ENCODE data around the gene PRELID1. TPM values are rescaled to one million over a fixed set of nuclear protein-coding genes. Genes with fewer than 3 reads are reported as not detected.
"Not testable (repeated sequence)": the region's sequence is repeated elsewhere in the genome, so short reads cannot be mapped to it uniquely, and the experiment has no call there.

PRELID1 gene, protein sequence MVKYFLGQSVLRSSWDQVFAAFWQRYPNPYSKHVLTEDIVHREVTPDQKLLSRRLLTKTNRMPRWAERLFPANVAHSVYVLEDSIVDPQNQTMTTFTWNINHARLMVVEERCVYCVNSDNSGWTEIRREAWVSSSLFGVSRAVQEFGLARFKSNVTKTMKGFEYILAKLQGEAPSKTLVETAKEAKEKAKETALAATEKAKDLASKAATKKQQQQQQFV
- 223 and 229 TPM in 2 replicates for total RNA-seq

DNA sequence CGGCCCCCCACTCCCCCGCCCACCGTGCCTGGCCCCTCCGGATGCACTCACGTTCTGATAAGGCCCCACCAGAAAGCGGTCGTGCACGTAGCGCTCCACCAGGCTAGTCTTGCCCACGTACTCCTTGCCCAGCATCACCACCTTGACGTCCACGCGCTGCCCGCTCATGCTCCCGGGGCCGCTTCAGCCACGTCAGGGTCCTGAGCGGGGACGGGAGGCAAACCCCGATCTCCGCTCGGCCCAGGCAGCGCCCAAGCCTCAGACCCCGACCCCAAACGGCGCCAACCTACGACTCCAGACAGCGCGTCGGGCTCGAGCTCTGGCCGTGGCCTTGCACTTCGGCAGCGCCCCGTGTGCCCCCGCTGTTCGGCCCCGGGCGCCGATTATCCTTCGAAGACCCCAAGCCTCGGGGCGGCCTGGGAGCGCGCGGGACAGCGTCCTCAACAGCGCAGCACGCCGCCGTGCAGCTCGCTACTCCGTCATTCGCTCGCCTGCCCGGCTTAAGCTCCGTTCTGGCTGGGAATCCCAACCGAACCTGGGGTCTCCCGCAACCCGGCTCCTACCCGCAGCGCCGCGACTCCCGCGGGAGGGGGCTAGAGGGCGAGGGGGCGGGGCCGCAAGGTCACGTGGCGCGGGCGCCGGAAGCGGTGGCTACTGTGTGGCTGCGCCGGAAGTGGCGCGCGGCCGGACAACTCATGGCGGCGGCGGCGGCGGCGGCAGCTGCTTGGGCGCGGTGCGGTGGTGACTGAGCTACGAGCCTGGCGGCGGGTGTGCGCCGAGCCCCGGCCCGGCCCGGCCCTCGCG lies at the start of gene PRELID1, which contains the start of gene RAB24:
Gene PRELID1 (plus strand): TSS at position 679 of the 804 bp plus-strand sequence. CDS start 187 bp downstream, outside the sequence.
Gene RAB24 (minus strand): TSS at position 599 of the 804 bp plus-strand sequence. CDS start 431 bp downstream, at position 168.
- intact Hi-C loops (cut with micrococcal nuclease): loop anchor here (1.0 to 5.0 kb wide), 3 partner anchors 9 to 296 kb away; partner anchors contain the start of genes NSD1 and UIMC1
- no peaks in the 10 kb centered on the region for H3K27me3 Mint-ChIP-seq (ENCODE audit: low read depth)
- no peaks in the 10 kb centered on the region for H3K9me3 Mint-ChIP-seq
- peak; percentile 86 for DNase-seq (ENCODE audit: low spot score)
- H3K27ac Mint-ChIP-seq: peak within 1 kb of the TSS; percentile 87
- peaks cover 56% of the 10 kb centered on the region for H3K4me1 Mint-ChIP-seq (ENCODE audit: low read depth)
- peak within 1 kb of the TSS; percentile 97 for H3K4me3 Mint-ChIP-seq (ENCODE audit: low read depth)
- H3K36me3 Mint-ChIP-seq (ENCODE audit: low read depth): peaks cover 53% of the 10 kb centered on the region

GRCh38 chr5:177256296-177256695 lies 47.3 kb upstream of the PRELID1 start:
- Mint-ChIP-seq H3K4me1 (ENCODE audit: low read depth) (peaks cover 6% of the 10 kb centered on the region), H3K27me3 (ENCODE audit: low read depth) (no peaks in the 10 kb centered on the region), H3K4me3 (ENCODE audit: low read depth) (no peak overlapping the region), H3K27ac (peak overlapping the region; percentile 7), H3K9me3 (no peaks in the 10 kb centered on the region), H3K36me3 (ENCODE audit: low read depth) (peaks cover 78% of the 10 kb centered on the region)
- DNase-seq (ENCODE audit: low spot score): no peak
- intact Hi-C loops (cut with micrococcal nuclease): no loop called here

- H3K4me3 Mint-ChIP-seq (ENCODE audit: low read depth); intact Hi-C loops (cut with micrococcal nuclease); DNase-seq (ENCODE audit: low spot score); H3K27ac Mint-ChIP-seq; H3K9me3 Mint-ChIP-seq; H3K27me3 Mint-ChIP-seq (ENCODE audit: low read depth): not testable (repeated sequence)
- peaks cover 11% of the 10 kb centered on the region for H3K4me1 Mint-ChIP-seq (ENCODE audit: low read depth)
- peaks cover 75% of the 10 kb centered on the region for H3K36me3 Mint-ChIP-seq (ENCODE audit: low read depth)
Measured at GRCh38 chr5:177258711-177259110, 44.9 kb upstream of the PRELID1 start.

GRCh38 chr5:177260961-177261360 lies 42.6 kb upstream of the PRELID1 start:
- no peaks in the 10 kb centered on the region for H3K9me3 Mint-ChIP-seq
- intact Hi-C loops (cut with micrococcal nuclease): no loop called here
- no peak for DNase-seq (ENCODE audit: low spot score)
- H3K4me3 Mint-ChIP-seq (ENCODE audit: low read depth): no peak overlapping the region
- peaks cover 66% of the 10 kb centered on the region for H3K36me3 Mint-ChIP-seq (ENCODE audit: low read depth)
- H3K4me1 Mint-ChIP-seq (ENCODE audit: low read depth): peaks cover 10% of the 10 kb centered on the region
- no peak overlapping the region for H3K27ac Mint-ChIP-seq
- no peaks in the 10 kb centered on the region for H3K27me3 Mint-ChIP-seq (ENCODE audit: low read depth)

- Mint-ChIP-seq H3K27me3 (ENCODE audit: low read depth) (no peaks in the 10 kb centered on the region), H3K9me3 (no peaks in the 10 kb centered on the region), H3K4me1 (ENCODE audit: low read depth) (peaks cover 10% of the 10 kb centered on the region), H3K27ac (no peak overlapping the region), H3K36me3 (ENCODE audit: low read depth) (peaks cover 68% of the 10 kb centered on the region), H3K4me3 (ENCODE audit: low read depth) (no peak overlapping the region)
- intact Hi-C loops (cut with micrococcal nuclease): no loop called here
- DNase-seq (ENCODE audit: low spot score): no peak
Measured at GRCh38 chr5:177261510-177261909, 42.1 kb upstream of the PRELID1 start.

DNA sequence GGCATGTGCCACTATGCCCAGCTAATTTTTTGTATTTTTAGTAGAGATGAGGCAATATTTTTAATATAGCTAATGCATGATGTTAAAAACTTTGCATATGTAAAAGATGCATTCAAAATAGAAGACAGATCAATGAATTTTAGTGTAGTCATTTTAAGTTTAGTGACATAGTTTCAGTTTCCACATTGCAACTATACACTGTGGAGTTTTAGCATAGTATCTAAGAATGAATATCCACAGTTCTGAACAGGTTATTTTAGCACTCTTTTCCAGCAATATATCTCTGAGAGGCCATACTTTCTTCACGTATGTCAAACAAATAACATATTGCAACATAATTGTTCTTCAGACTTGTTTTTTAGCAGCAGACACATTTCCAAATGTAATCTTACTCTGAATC lies 39.4 kb upstream of the PRELID1 start:
- H3K36me3 Mint-ChIP-seq (ENCODE audit: low read depth): peaks cover 62% of the 10 kb centered on the region
- intact Hi-C loops (cut with micrococcal nuclease): no loop called here
- peak overlapping the region; percentile 15 for H3K27ac Mint-ChIP-seq
- no peaks in the 10 kb centered on the region for H3K9me3 Mint-ChIP-seq
- DNase-seq (ENCODE audit: low spot score): no peak
- H3K4me1 Mint-ChIP-seq (ENCODE audit: low read depth): peaks cover 10% of the 10 kb centered on the region
- no peaks in the 10 kb centered on the region for H3K27me3 Mint-ChIP-seq (ENCODE audit: low read depth)
- no peak overlapping the region for H3K4me3 Mint-ChIP-seq (ENCODE audit: low read depth)

DNA sequence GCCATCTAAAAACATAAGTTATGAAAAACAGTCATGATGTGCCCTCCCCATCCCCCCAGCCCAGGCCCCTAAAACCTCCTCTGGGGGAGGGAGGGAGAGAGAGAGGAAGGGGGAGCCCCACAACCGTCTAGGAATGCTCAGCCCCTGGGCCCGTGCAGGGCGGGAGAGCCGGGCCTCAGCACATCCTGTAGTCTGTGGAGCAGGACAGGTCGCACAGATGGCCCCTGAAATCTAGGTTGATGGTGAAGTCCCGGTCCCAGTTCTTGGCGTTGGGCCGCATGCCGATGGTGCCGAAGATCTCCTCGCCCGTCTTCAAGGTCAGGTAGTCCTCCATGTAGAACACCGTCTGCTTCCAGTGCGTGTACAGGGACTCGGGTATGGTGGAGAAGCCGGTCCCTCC lies 38.2 kb upstream of the PRELID1 start:
- peaks cover 10% of the 10 kb centered on the region for H3K4me1 Mint-ChIP-seq (ENCODE audit: low read depth)

DNA sequence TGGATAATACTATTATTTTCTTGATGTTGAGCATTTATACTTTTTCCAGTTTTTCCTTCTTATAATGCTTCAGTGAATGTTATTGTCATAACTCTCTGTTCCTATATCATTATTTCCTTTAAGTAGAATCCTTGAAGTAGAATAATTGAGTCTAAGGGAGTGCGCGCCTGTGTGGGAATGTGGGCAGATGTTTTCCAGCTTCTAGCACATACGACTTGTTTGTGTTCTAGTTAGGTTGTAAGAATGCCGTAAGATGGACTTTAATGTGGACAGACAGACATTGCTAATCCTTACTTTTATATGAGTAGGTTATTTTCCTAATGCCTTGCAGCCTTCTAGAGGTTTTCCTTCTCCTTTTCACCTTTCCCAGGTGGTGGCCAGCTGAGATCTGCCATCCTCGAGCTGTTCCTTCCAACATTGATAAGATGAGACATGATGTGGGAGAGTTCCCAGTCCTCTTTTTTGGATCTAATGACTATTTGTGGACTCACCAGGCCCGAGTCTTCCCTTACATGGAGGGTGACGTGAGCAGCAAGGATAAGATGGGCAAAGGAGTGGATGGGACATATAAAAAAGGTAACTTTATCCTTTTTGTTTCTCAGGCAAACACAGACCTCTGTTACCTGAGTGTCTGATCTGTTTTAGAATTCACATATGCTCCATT lies 34.2 kb upstream of the PRELID1 start:
- H3K9me3 Mint-ChIP-seq: no peaks in the 10 kb centered on the region
- peaks cover 69% of the 10 kb centered on the region for H3K36me3 Mint-ChIP-seq (ENCODE audit: low read depth)
- peaks cover 1% of the 10 kb centered on the region for H3K4me1 Mint-ChIP-seq (ENCODE audit: low read depth)
- no peaks in the 10 kb centered on the region for H3K27me3 Mint-ChIP-seq (ENCODE audit: low read depth)
- H3K27ac Mint-ChIP-seq: no peak overlapping the region
- intact Hi-C loops (cut with micrococcal nuclease): no loop called here
- no peak for DNase-seq (ENCODE audit: low spot score)
- H3K4me3 Mint-ChIP-seq (ENCODE audit: low read depth): no peak overlapping the region

More for the DNA sequence above, 38.2 kb upstream of the PRELID1 start:
- H3K36me3 Mint-ChIP-seq (ENCODE audit: low read depth): peaks cover 65% of the 10 kb centered on the region
- no peak overlapping the region for H3K4me3 Mint-ChIP-seq (ENCODE audit: low read depth)
- intact Hi-C loops (cut with micrococcal nuclease): no loop called here
- DNase-seq (ENCODE audit: low spot score): no peak
- H3K27ac Mint-ChIP-seq: no peak overlapping the region
- no peaks in the 10 kb centered on the region for H3K9me3 Mint-ChIP-seq
- no peaks in the 10 kb centered on the region for H3K27me3 Mint-ChIP-seq (ENCODE audit: low read depth)

GRCh38 chr5:177269976-177270375 lies 33.6 kb upstream of the PRELID1 start:
- Mint-ChIP-seq H3K36me3 (ENCODE audit: low read depth) (peaks cover 73% of the 10 kb centered on the region), H3K27ac (no peak overlapping the region), H3K9me3 (no peaks in the 10 kb centered on the region), H3K27me3 (ENCODE audit: low read depth) (no peaks in the 10 kb centered on the region), H3K4me1 (ENCODE audit: low read depth) (no peaks in the 10 kb centered on the region), H3K4me3 (ENCODE audit: low read depth) (no peak overlapping the region)
- no peak for DNase-seq (ENCODE audit: low spot score)
- intact Hi-C loops (cut with micrococcal nuclease): no loop called here

DNA sequence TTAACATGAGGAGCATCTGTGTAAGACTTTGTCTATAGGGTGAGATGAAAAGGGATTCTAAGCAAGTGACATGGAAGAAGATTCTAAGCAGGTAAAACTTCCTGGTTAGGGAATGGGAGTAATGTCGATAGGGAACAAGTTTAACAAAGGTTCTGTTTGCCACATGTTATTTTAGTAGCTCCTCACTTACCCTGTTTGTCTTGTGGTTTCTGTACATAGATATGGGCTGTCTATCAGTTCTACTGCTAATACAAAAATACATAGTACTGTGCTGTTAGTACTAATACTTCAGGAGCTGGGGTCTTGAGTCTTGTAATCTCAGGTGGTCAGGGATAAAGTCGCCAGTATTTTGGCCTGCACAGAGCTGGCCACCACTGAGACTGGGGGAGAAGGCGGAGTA lies 32.9 kb upstream of the PRELID1 start:
- H3K27me3 Mint-ChIP-seq (ENCODE audit: low read depth): no peaks in the 10 kb centered on the region
- H3K9me3 Mint-ChIP-seq: no peaks in the 10 kb centered on the region
- no peaks in the 10 kb centered on the region for H3K4me1 Mint-ChIP-seq (ENCODE audit: low read depth)
- intact Hi-C loops (cut with micrococcal nuclease): no loop called here
- no peak for DNase-seq (ENCODE audit: low spot score)
- no peak overlapping the region for H3K27ac Mint-ChIP-seq
- H3K36me3 Mint-ChIP-seq (ENCODE audit: low read depth): peaks cover 71% of the 10 kb centered on the region
- no peak overlapping the region for H3K4me3 Mint-ChIP-seq (ENCODE audit: low read depth)

- no peaks in the 10 kb centered on the region for H3K27me3 Mint-ChIP-seq (ENCODE audit: low read depth)
- H3K4me1 Mint-ChIP-seq (ENCODE audit: low read depth): no peaks in the 10 kb centered on the region
- intact Hi-C loops (cut with micrococcal nuclease): no loop called here
- no peak overlapping the region for H3K27ac Mint-ChIP-seq
- no peak overlapping the region for H3K4me3 Mint-ChIP-seq (ENCODE audit: low read depth)
- no peaks in the 10 kb centered on the region for H3K9me3 Mint-ChIP-seq
- H3K36me3 Mint-ChIP-seq (ENCODE audit: low read depth): peaks cover 67% of the 10 kb centered on the region
- no peak for DNase-seq (ENCODE audit: low spot score)
Measured at GRCh38 chr5:177271113-177271512, 32.5 kb upstream of the PRELID1 start.

DNA sequence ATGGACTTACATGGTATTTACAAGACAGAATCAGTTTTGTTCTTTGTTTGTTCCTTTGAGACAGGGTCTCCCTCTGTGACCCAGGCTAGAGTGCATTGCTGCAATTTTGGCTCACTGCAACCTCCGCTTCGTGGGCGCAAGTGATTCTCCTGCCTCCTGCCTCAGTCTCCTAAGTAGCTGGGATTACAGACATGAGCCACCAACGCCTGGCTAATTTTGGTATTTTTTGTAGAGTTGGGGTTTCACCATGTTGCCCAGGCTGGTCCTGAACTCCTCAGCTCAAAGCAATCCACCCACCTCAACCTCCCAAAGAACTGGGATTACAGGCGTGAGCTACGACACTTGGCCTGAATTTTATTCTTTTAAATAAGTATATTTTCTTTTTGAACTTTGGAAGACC lies 27.7 kb upstream of the PRELID1 start:
- intact Hi-C loops (cut with micrococcal nuclease): no loop called here

GRCh38 chr5:177276886-177277285 lies 26.7 kb upstream of the PRELID1 start:
- no peaks in the 10 kb centered on the region for H3K27me3 Mint-ChIP-seq (ENCODE audit: low read depth)
- H3K27ac Mint-ChIP-seq: peak overlapping the region; percentile 71
- no peaks in the 10 kb centered on the region for H3K9me3 Mint-ChIP-seq
- H3K36me3 Mint-ChIP-seq (ENCODE audit: low read depth): peaks cover 69% of the 10 kb centered on the region
- H3K4me3 Mint-ChIP-seq (ENCODE audit: low read depth): no peak overlapping the region
- H3K4me1 Mint-ChIP-seq (ENCODE audit: low read depth): peaks cover 9% of the 10 kb centered on the region
- DNase-seq (ENCODE audit: low spot score): no peak
- intact Hi-C loops (cut with micrococcal nuclease): no loop called here

More for the DNA sequence above, 27.7 kb upstream of the PRELID1 start:
- no peak overlapping the region for H3K4me3 Mint-ChIP-seq (ENCODE audit: low read depth)
- no peak for DNase-seq (ENCODE audit: low spot score)
- no peaks in the 10 kb centered on the region for H3K9me3 Mint-ChIP-seq
- H3K27ac Mint-ChIP-seq: no peak overlapping the region
- H3K27me3 Mint-ChIP-seq (ENCODE audit: low read depth): no peaks in the 10 kb centered on the region
- peaks cover 68% of the 10 kb centered on the region for H3K36me3 Mint-ChIP-seq (ENCODE audit: low read depth)
- peaks cover 9% of the 10 kb centered on the region for H3K4me1 Mint-ChIP-seq (ENCODE audit: low read depth)

Data from activated T-helper 2 cell treated with anti-CD3 and anti-CD28 coated beads, Interferon-gamma antibody, Interleukin-2, Interleukin-4, amounts not matched to agents 10 μg/mL and 5 μg/mL and 100 μg/mL, durations not matched to agents 14 hours and 24 hours and 36 hours (primary cell).